Measurements from ENCODE around the gene FIS1.
"Not testable (repeated sequence)": the region's sequence is repeated elsewhere in the genome, so short reads cannot be mapped to it uniquely, and the experiment has no call there.

The FIS1 gene

GRCh38 chr7:101258243-101258731 is 13.4 kb upstream of the FIS1 start:
- DNase-seq (ENCODE audit: low read depth), result no peak

DNA sequence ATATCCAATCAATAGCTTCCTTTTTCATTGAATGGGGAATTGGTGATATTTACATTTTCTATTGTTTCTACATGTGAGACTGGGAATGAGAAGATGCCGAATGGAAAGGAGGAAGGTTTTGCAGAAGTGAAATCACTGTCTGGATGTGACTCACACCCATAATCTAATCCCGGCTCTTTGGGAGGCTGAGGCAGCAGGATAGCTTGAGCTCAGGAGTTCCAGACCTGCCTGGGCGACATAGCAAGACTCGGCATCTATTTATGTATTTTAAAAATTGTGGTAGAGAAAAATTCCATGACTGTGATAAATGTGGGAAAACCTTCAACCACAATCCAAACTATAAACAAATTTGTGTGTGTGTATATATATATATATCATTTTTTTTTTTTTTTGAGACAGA is 10.9 kb upstream of the FIS1 start:
- DNase-seq (ENCODE audit: low read depth), result no peak

DNA sequence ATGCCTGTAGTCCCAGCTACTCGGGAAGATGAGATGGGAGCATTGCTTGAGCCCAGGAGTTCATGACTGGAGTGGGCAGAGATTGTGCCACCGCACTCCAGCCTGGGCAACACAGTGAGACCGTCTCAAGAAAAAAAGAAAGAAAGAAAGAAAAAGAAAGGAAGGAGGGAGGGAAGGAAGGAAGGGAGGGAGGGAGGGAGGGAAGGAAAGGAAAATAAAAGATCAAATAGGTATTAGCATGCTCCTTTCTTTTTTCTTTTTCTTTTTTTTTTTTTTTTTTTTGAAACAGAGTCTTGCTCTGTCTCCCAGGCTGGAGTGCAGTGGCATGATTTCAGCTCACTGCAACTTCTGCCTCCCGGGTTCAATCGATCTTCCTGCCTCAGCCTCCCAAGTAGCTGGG is 8.3 kb upstream of the FIS1 start:
- not testable (repeated sequence) for DNase-seq (ENCODE audit: low read depth)

GRCh38 chr7:101251871-101252659 is 7.2 kb upstream of the FIS1 start:
- DNase-seq (ENCODE audit: low read depth), result peak; percentile 98

DNA sequence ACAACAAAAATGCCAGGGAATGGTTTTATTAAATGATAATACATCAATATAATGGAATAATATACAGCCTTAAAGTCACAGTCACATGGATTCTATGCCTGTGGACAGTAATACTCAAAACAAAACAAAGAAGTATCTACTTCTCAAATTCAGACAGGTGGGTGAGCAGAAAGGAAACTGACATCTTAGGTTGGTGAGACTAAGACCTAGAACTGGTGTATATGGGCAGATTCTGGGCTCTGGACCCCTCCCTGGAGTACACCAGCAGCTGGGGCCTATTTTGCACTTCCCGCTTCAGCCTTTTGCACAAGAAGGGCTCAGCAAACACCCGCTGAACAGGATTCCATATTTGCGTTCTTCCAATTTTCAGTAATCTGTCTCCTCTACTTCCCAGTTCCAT is 5.4 kb upstream of the FIS1 start:
- DNase-seq (ENCODE audit: low read depth), result no peak

GRCh38 chr7:101248276-101248675 is 3.4 kb upstream of the FIS1 start:
- DNase-seq (ENCODE audit: low read depth), result no peak

DNA sequence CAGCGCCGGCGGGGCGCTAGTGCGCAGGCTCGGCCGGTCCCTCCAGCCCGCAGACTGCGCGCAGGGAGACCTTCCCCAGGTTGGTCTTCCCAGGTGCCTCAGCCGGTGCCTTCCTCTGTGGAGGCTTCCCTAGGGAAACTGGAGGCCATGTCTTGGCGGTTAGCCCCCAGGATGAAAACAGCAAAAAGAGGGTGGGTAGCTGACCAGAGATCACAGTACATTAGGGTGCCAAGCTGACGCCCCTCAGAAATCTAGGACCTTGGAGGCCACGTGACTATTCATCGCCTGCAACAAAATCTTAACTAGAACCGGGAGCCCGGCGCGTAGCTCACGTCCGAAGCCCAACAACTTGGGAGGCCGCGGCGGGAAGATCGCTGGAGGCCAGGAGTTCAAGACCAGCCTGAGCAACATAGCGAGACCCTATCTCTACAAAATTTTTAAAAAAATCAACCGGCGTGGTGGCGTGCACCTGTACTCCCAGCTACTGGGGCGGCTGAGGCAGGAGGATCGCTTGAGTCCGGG is 327 bp upstream of the FIS1 start:
- no peak for DNase-seq (ENCODE audit: low read depth)

- no peak for DNase-seq (ENCODE audit: low read depth)
These were observed 1.1 kb downstream of the FIS1 start for GRCh38 chr7:101243646-101244374.

- DNase-seq (ENCODE audit: low read depth), result no peak
These were observed 3.2 kb downstream of the FIS1 start for GRCh38 chr7:101241443-101242349.

DNA sequence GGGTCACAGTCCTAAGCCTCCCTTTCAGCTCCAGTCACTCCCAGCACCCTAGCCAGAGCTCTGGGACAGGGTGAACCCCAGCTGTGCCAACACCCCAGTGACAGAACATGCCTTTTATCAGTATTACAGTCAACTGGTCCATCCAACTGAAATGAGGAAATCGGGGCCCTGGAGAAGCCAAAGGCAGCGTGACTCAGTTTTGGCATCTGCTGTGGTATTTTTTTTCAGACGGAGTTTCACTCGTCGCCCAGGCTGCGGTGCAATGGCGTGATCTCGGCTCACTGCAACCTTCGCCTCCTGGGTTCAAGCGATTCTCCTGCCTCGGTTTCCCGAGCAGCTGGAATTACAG is 3.9 kb downstream of the FIS1 start:
- DNase-seq (ENCODE audit: low read depth), result no peak

- DNase-seq (ENCODE audit: low read depth), result no peak
These were observed 4.5 kb downstream of the FIS1 start for GRCh38 chr7:101240226-101241014.

DNA sequence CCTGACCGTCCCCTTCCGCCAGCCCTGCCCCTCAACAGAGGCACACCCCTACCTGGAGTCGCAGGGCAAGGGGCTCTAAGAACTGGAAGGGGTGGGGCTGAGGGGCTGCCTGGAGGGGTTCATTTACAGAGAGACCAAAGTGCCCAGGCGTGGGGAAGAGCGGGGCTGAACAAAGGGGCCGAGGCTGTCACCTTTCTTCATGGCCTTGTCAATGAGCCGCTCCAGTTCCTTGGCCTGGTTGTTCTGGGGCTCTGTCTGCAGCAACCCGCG is 5.0 kb downstream of the FIS1 start:
- DNase-seq (ENCODE audit: low read depth), result no peak

DNA sequence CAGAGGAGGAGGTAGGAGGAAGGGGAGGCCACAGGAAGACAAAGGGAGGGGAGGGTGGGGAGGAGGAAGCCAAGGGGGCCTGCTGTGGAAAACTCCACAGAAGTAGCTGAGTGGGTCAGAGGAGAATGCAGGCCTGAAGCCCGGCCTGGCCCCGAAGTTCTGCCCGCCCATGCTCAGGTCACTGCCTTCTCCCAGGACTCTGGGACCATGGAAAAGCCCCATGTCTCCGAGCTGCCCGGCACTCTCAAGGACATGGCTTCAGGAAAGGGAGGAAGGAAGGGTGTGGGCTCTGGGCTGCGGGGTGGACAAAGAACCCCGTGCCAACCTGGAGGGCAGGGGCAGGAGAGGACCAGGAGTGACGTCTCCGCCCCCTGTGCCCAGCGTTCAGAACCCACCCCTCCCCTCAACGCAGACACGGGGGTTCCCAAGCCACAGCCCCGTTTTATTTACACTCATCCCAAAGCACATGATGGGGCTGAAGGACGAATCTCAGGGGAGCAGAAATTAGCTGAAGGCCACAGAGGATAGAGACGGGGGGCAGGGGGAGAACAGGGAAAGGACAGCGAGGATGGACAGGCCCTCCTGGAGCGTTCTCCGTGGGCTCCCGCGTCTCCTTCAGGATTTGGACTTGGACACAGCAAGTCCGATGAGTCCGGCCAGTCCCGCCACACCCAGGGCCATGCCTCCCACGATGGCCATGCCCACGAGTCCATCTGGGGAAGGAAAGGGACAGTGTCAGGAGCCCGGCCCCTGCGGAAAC is 5.5 kb downstream of the FIS1 start:
- no peak for DNase-seq (ENCODE audit: low read depth)

GRCh38 chr7:101238226-101239182 is 6.4 kb downstream of the FIS1 start:
- DNase-seq (ENCODE audit: low read depth), result no peak

- DNase-seq (ENCODE audit: low read depth), result no peak
These were observed 7.4 kb downstream of the FIS1 start, which contains the start of gene CLDN15 for GRCh38 chr7:101237206-101238067. Gene CLDN15 (minus strand): TSS chr7:101237802. CDS start chr7:101237581, 221 bp downstream.

DNA sequence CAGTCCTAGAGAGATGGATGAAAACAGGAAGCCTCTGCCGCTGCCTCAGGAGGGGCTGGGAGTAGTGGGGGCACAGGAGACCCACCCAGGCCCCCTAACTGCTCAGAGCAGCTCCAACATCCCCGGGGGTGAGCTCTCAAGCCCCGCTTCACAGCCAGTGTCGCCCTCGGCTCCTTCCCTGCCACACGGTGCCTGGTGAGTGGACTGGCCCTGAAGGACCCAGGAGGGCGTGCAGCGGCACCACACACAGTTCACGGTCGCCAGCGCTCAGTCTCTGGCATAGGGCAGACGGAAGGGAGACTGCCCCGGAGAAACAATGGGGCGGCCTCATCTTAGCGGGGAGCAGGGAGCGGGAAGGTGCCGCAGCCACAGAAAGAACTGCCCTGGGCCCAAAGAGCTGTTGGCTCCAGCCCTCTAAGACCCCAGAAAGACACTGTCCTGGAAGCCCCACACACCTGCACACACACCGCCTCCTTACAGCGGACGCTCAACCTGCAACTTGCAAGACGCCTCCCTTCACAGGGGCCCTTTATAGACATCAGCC is 8.5 kb downstream of the FIS1 start:
- no peak for DNase-seq (ENCODE audit: low read depth)

DNA sequence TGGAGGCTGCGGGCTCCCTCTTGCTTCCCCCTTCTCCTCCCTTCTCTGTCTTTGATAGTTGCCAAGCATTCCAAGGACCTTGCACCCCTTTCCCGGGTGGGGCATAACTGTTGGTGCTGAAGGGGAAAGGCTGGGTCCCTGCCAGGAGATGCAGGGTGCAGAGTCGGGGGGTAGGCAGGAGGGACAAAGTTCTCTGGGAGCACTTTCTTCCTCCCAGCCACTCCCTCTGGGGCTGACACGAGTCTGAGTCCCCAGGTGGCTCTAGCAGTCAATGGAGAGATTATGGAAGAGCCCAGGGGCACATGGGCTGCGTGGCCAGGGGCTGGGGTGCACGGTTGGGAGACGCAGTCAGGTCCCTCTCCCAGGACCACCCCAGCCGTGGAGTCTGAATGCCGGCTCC is 9.4 kb downstream of the FIS1 start:
- no peak for DNase-seq (ENCODE audit: low read depth)

GRCh38 chr7:101235050-101235449 is 9.8 kb downstream of the FIS1 start:
- DNase-seq (ENCODE audit: low read depth), result no peak

Data from T-helper 22 cell (primary cell).